Activated CD8-positive, alpha-beta T cell treated with anti-CD3 and anti-CD28 coated beads, Interleukin-2, amount 10 ng/mL, durations not matched to agents 7 days and 5 days (primary cell): ENCODE data around the gene IFT57. TPM values are rescaled to one million over a fixed set of nuclear protein-coding genes. Genes with fewer than 3 reads are reported as not detected.

ENCODE experiments used
- ATAC-seq: fragments of 150-1000 bp; cut with Tn5 transposase; one replicate; pipeline ENCODE4 v1.10.0; 2021; ENCODE audit warnings: moderate library complexity
- CTCF ChIA-PET: fragments of 350-600 bp; sonication (Branson Sonifier 250); formaldehyde crosslinking; loops from one replicate; lab custom pipeline; 2021; ENCODE audit warnings: antibody characterized with exemption; lab: Charles Lee
- POLR2A ChIA-PET: fragments of 350-600 bp; sonication (Branson Sonifier 250); formaldehyde crosslinking; loops from one replicate; lab custom pipeline; 2021; ENCODE audit warnings: antibody characterized with exemption; lab: Charles Lee
- DNase-seq: peaks from one replicate; pipeline ENCODE4 v3.0.0-alpha.2; 2020
- H3K27ac Mint-ChIP-seq: one replicate; pipeline ENCODE4 v1.8.0; 2021; ENCODE audit warnings: mild to moderate bottlenecking, mixed read lengths
- H3K27me3 Mint-ChIP-seq: one replicate; pipeline ENCODE4 v1.8.0; 2021; ENCODE audit warnings: low read depth, mixed read lengths
- H3K36me3 Mint-ChIP-seq: one replicate; pipeline ENCODE4 v1.8.0; 2021; ENCODE audit warnings: low read depth, mixed read lengths
- H3K4me1 Mint-ChIP-seq: one replicate; pipeline ENCODE4 v1.8.0; 2021; ENCODE audit warnings: low read depth, mixed read lengths
- H3K4me3 Mint-ChIP-seq: one replicate; pipeline ENCODE4 v1.8.0; 2021; ENCODE audit warnings: mild to moderate bottlenecking, mixed read lengths
- H3K9me3 Mint-ChIP-seq: one replicate; pipeline ENCODE4 v1.8.0; 2022; ENCODE audit warnings: mixed read lengths; ENCODE audit not compliant: insufficient read depth
- total RNA-seq, 2 experiments: library from RNA; stranded (reverse); gene quantifications; one replicate each; pipeline ENCODE4 v1.2.3, GENCODE V29; 2021

IFT57 gene
- total RNA-seq, 2 experiments from 2014 or later = 23.9 to 25.5 TPM

GRCh38 chr3:108241146-108241545, 18.9 kb upstream of the IFT57 start:
- Mint-ChIP-seq H3K27ac (no peak overlapping the region), H3K4me1 (no peaks in the 10 kb centered on the region), H3K4me3 (no peak overlapping the region), H3K27me3 (no peaks in the 10 kb centered on the region), H3K9me3 (peaks cover 9% of the 10 kb centered on the region), H3K36me3 (peaks cover 5% of the 10 kb centered on the region)
- ChIA-PET CTCF (no interaction called here), POLR2A (no interaction called here)
- DNase-seq (no peak), ATAC-seq (no peak)

- Mint-ChIP-seq H3K4me3 (no peak overlapping the region), H3K36me3 (peaks cover 2% of the 10 kb centered on the region), H3K27me3 (no peaks in the 10 kb centered on the region), H3K9me3 (peaks cover 6% of the 10 kb centered on the region), H3K27ac (no peak overlapping the region), H3K4me1 (no peaks in the 10 kb centered on the region)
- ChIA-PET POLR2A (interaction anchor here (0.8 kb wide), 1 partner anchor 16 kb away, joined by 3 read pairs; no protein-coding TSS in a partner anchor), CTCF (interaction anchor here (1.6 kb wide), 1 partner anchor 86 kb away, joined by 5 read pairs; no protein-coding TSS in a partner anchor)
- DNase-seq (no peak), ATAC-seq (no peak)
These were observed 16.9 kb upstream of the IFT57 start for GRCh38 chr3:108239082-108239481.

- ChIA-PET POLR2A (interaction anchor here (1.4 kb wide), 1 partner anchor 12 kb away, joined by 3 read pairs; no protein-coding TSS in a partner anchor), CTCF (interaction anchor here (0.8 kb wide), 1 partner anchor 12 kb away, joined by 3 read pairs; no protein-coding TSS in a partner anchor)
- DNase-seq (no peak), ATAC-seq (no peak)
- H3K36me3 Mint-ChIP-seq = no peaks in the 10 kb centered on the region
- no peaks in the 10 kb centered on the region for H3K27me3 Mint-ChIP-seq
- H3K27ac Mint-ChIP-seq = no peak overlapping the region
- H3K9me3 Mint-ChIP-seq = no peaks in the 10 kb centered on the region
- no peaks in the 10 kb centered on the region for H3K4me1 Mint-ChIP-seq
- no peak overlapping the region for H3K4me3 Mint-ChIP-seq
These were observed 13.1 kb upstream of the IFT57 start for GRCh38 chr3:108235290-108235689.

GRCh38 chr3:108234387-108234957, 12.2 kb upstream of the IFT57 start:
- H3K27ac Mint-ChIP-seq = no peak overlapping the region
- ATAC-seq (no peak), DNase-seq (no peak)
- H3K36me3 Mint-ChIP-seq = no peaks in the 10 kb centered on the region
- H3K27me3 Mint-ChIP-seq = no peaks in the 10 kb centered on the region
- H3K4me1 Mint-ChIP-seq = no peaks in the 10 kb centered on the region
- H3K4me3 Mint-ChIP-seq = no peak overlapping the region
- CTCF ChIA-PET = interaction anchor here (0.8 kb wide), 1 partner anchor 11 kb away, joined by 3 read pairs; no protein-coding TSS in a partner anchor
- POLR2A ChIA-PET = no interaction called here
- no peaks in the 10 kb centered on the region for H3K9me3 Mint-ChIP-seq

- no peak for ATAC-seq
- Mint-ChIP-seq H3K9me3 (no peaks in the 10 kb centered on the region), H3K4me3 (no peak overlapping the region)
These were observed 6.1 kb upstream of the IFT57 start for GRCh38 chr3:108228286-108228685.

GRCh38 chr3:108227131-108227530, 4.9 kb upstream of the IFT57 start:
- DNase-seq (no peak), ATAC-seq (no peak)
- Mint-ChIP-seq H3K36me3 (peaks cover under 1% of the 10 kb centered on the region), H3K4me1 (peaks cover 18% of the 10 kb centered on the region), H3K27me3 (no peaks in the 10 kb centered on the region), H3K4me3 (no peak overlapping the region), H3K9me3 (no peaks in the 10 kb centered on the region), H3K27ac (no peak overlapping the region)
- ChIA-PET CTCF (interaction anchor here (1.1 kb wide), 1 partner anchor 74 kb away, joined by 3 read pairs; no protein-coding TSS in a partner anchor), POLR2A (no interaction called here)

More at GRCh38 chr3:108228286-108228685, 6.1 kb upstream of the IFT57 start:
- CTCF ChIA-PET = no interaction called here
- POLR2A ChIA-PET = no interaction called here
- Mint-ChIP-seq H3K27me3 (no peaks in the 10 kb centered on the region), H3K4me1 (peaks cover 15% of the 10 kb centered on the region), H3K27ac (no peak overlapping the region), H3K36me3 (no peaks in the 10 kb centered on the region)
- no peak for DNase-seq

- H3K4me1 Mint-ChIP-seq = peaks cover 35% of the 10 kb centered on the region
- DNase-seq = no peak
These were observed 3.0 kb upstream of the IFT57 start for GRCh38 chr3:108225221-108225620.

GRCh38 chr3:108223928-108224327, 1.7 kb upstream of the IFT57 start:
- POLR2A ChIA-PET = interaction anchor here (0.6 to 4.1 kb wide), 11 partner anchors 8 to 625 kb away, joined by 3 to 36 read pairs (median 4); partner anchors contain the start of gene HHLA2
- no peaks in the 10 kb centered on the region for H3K9me3 Mint-ChIP-seq

More at GRCh38 chr3:108225221-108225620, 3.0 kb upstream of the IFT57 start:
- no peak overlapping the region for H3K27ac Mint-ChIP-seq
- no peak for ATAC-seq
- POLR2A ChIA-PET = interaction anchor here (3.3 kb wide), 1 partner anchor 68 kb away, joined by 31 read pairs; no protein-coding TSS in a partner anchor
- CTCF ChIA-PET = interaction anchor here (1.7 to 2.9 kb wide), 2 partner anchors 23 to 68 kb away, joined by 4 to 20 read pairs; no protein-coding TSS in a partner anchor
- H3K9me3 Mint-ChIP-seq = no peaks in the 10 kb centered on the region
- H3K4me3 Mint-ChIP-seq = no peak overlapping the region
- peaks cover 3% of the 10 kb centered on the region for H3K36me3 Mint-ChIP-seq
- H3K27me3 Mint-ChIP-seq = no peaks in the 10 kb centered on the region

GRCh38 chr3:108222853-108223565, 785 bp upstream of the IFT57 start:
- DNase-seq (no peak), ATAC-seq (no peak)
- ChIA-PET POLR2A (interaction anchor here (0.6 to 4.1 kb wide), 20 partner anchors 9 to 624 kb away, joined by 3 to 36 read pairs (median 4); partner anchors contain the start of gene HHLA2), CTCF (interaction anchor here (0.7 to 3.0 kb wide), 15 partner anchors 12 to 264 kb away, joined by 3 to 20 read pairs (median 4); no protein-coding TSS in a partner anchor)
- H3K4me3 Mint-ChIP-seq = peak overlapping the region; percentile 99
- no peaks in the 10 kb centered on the region for H3K27me3 Mint-ChIP-seq
- peaks cover 45% of the 10 kb centered on the region for H3K4me1 Mint-ChIP-seq
- H3K9me3 Mint-ChIP-seq = no peaks in the 10 kb centered on the region
- H3K36me3 Mint-ChIP-seq = peaks cover 3% of the 10 kb centered on the region
- peak overlapping the region; percentile 98 for H3K27ac Mint-ChIP-seq

More at GRCh38 chr3:108223928-108224327, 1.7 kb upstream of the IFT57 start:
- H3K36me3 Mint-ChIP-seq = peaks cover 3% of the 10 kb centered on the region
- peaks cover 45% of the 10 kb centered on the region for H3K4me1 Mint-ChIP-seq
- no peaks in the 10 kb centered on the region for H3K27me3 Mint-ChIP-seq
- CTCF ChIA-PET = interaction anchor here (0.6 to 3.0 kb wide), 16 partner anchors 11 to 802 kb away, joined by 3 to 20 read pairs (median 4); no protein-coding TSS in a partner anchor
- no peak for DNase-seq
- H3K27ac Mint-ChIP-seq = peak overlapping the region; percentile 98
- no peak for ATAC-seq
- peak overlapping the region; percentile 99 for H3K4me3 Mint-ChIP-seq

GRCh38 chr3:108221393-108221792, 831 bp downstream of the IFT57 start:
- no peaks in the 10 kb centered on the region for H3K27me3 Mint-ChIP-seq
- POLR2A ChIA-PET = interaction anchor here (0.6 to 4.1 kb wide), 3 partner anchors 9 to 95 kb away, joined by 3 to 36 read pairs (median 4); no protein-coding TSS in a partner anchor
- peak overlapping the region; percentile 98 for H3K27ac Mint-ChIP-seq
- CTCF ChIA-PET = interaction anchor here (0.9 to 2.0 kb wide), 3 partner anchors 68 to 256 kb away, joined by 3 to 10 read pairs (median 4); no protein-coding TSS in a partner anchor
- H3K9me3 Mint-ChIP-seq = no peaks in the 10 kb centered on the region
- no peak for ATAC-seq
- H3K4me1 Mint-ChIP-seq = peaks cover 47% of the 10 kb centered on the region
- peak overlapping the region; percentile 99 for H3K4me3 Mint-ChIP-seq
- DNase-seq = no peak
- H3K36me3 Mint-ChIP-seq = peaks cover 9% of the 10 kb centered on the region

- no peak overlapping the region for H3K4me3 Mint-ChIP-seq
- ChIA-PET POLR2A (interaction anchor here (0.6 kb wide), 1 partner anchor 93 kb away, joined by 3 read pairs; no protein-coding TSS in a partner anchor), CTCF (interaction anchor here (1.3 kb wide), 1 partner anchor 259 kb away, joined by 5 read pairs; no protein-coding TSS in a partner anchor)
- H3K27ac Mint-ChIP-seq = no peak overlapping the region
- H3K27me3 Mint-ChIP-seq = no peaks in the 10 kb centered on the region
- H3K4me1 Mint-ChIP-seq = peaks cover 51% of the 10 kb centered on the region
- no peaks in the 10 kb centered on the region for H3K9me3 Mint-ChIP-seq
- H3K36me3 Mint-ChIP-seq = peaks cover 19% of the 10 kb centered on the region
- no peak for DNase-seq
- no peak for ATAC-seq
These were observed 2.9 kb downstream of the IFT57 start for GRCh38 chr3:108219336-108219735.
